ENCODE data around the gene PCDHGA9. TPM values are rescaled to one million over a fixed set of nuclear protein-coding genes. Genes with fewer than 3 reads are reported as not detected.
A peak's percentile ranks its signal among the peaks of the same experiment; 100 is the strongest.

PCDHGA9 gene
- total and polyA plus RNA-seq, 11 donors = 1.3 to 9.6 (median 5.3) TPM

- Histone ChIP-seq H3K36me3 (peaks cover 0 to 36% (median 0%) of the 10 kb centered on the region in 9 donors), H3K27me3 (peaks cover 0 to 50% (median 0%) of the 10 kb centered on the region in 9 donors), H3K4me3 (peak within 1 kb of the TSS in 9 of 12 donors; percentile 22 to 44 (median 38)), H3K27ac (peak within 1 kb of the TSS in 6 of 12 donors; percentile 16 to 53 (median 44)), H3K4me1 (peaks cover 0 to 31% (median 2%) of the 10 kb centered on the region in 12 donors), H3K9me3 (peaks cover 0 to 100% (median 62%) of the 10 kb centered on the region in 12 donors)
- intact Hi-C loops (cut with DNase I) = loop anchor here in 2 of 10 donors (10.0 kb wide), 1 partner anchor 45 kb away; the partner anchor contains the start of genes PCDHGA10 (in 2 of the 2) and PCDHGB7 (in 2 of the 2)
- ATAC-seq (peak; percentile 75 to 92 (median 89)), DNase-seq (peak in 3 of 5 donors; percentile 40 to 70 (median 62))
- peak in 11 of 12 donors; percentile 15 to 55 (median 38) for TF ChIP-seq CTCF (IDR thresholded peaks at IDR 0.05)
- TF ChIP-seq POLR2A (IDR thresholded peaks at IDR 0.05) = no peak
- 22 to 39% (median 27%) methylated on average over 30 to 32 of the region's 32 CpGs for WGBS, 4 donors
Observed at GRCh38 chr5:141369994-141370848, 32.4 kb upstream of the PCDHGA9 start, which contains the start of gene PCDHGB3. Gene PCDHGB3, plus strand, starts transcription at chr5:141370242. Its CDS starts 153 bp downstream, at chr5:141370395.

GRCh38 chr5:141371572-141372475, 30.8 kb upstream of the PCDHGA9 start:
- peak in 1 of 5 donors; percentile 25 for DNase-seq
- WGBS, 4 donors = 34 to 48% (median 42%) methylated on average over 25 to 69 of the region's 69 CpGs
- Histone ChIP-seq H3K27me3 (peaks cover 0 to 34% (median 0%) of the 10 kb centered on the region in 9 donors), H3K4me3 (no peak overlapping the region), H3K9me3 (peaks cover 0 to 99% (median 61%) of the 10 kb centered on the region in 12 donors), H3K36me3 (peaks cover 0 to 26% (median 0%) of the 10 kb centered on the region in 9 donors), H3K27ac (no peak overlapping the region), H3K4me1 (peaks cover 0 to 31% (median 2%) of the 10 kb centered on the region in 12 donors)
- ATAC-seq = peak in 3 of 4 donors; percentile 18 to 20 (median 19)
- intact Hi-C loops (cut with DNase I) = no loop called here
- TF ChIP-seq CTCF (IDR thresholded peaks at IDR 0.05) = no peak
- TF ChIP-seq POLR2A (IDR thresholded peaks at IDR 0.05) = no peak

GRCh38 chr5:141373673-141374317, 28.8 kb upstream of the PCDHGA9 start, which contains the start of gene PCDHGA6:
Gene PCDHGA6, plus strand, starts transcription at chr5:141373891. Its CDS starts 193 bp downstream, at chr5:141374084.
- peak within 1 kb of the TSS in 10 of 12 donors; percentile 9 to 42 (median 31) for H3K4me3 ChIP-seq
- peaks cover 0 to 36% (median 0%) of the 10 kb centered on the region in 9 donors for H3K36me3 ChIP-seq
- no peak within 1 kb of the TSS for H3K27ac ChIP-seq
- H3K27me3 ChIP-seq = peaks cover 0 to 31% (median 0%) of the 10 kb centered on the region in 9 donors
- DNase-seq (no peak), ATAC-seq (no peak)
- TF ChIP-seq POLR2A (IDR thresholded peaks at IDR 0.05) (no peak), CTCF (IDR thresholded peaks at IDR 0.05) (peak in 11 of 12 donors; percentile 19 to 50 (median 41))
- peaks cover 0 to 31% (median 2%) of the 10 kb centered on the region in 12 donors for H3K4me1 ChIP-seq
- H3K9me3 ChIP-seq = peaks cover 0 to 99% (median 64%) of the 10 kb centered on the region in 12 donors
- intact Hi-C loops (cut with DNase I) = no loop called here
- 25 to 41% (median 30%) methylated on average over 25 to 27 of the region's 27 CpGs for WGBS, 4 donors
